ENCODE data around the gene ANTXR1. TPM values are rescaled to one million over a fixed set of nuclear protein-coding genes. Genes with fewer than 3 reads are reported as not detected.

The ANTXR1 gene
- total RNA-seq, 1 experiment from 2014 or later = 37.3 TPM

DNA sequence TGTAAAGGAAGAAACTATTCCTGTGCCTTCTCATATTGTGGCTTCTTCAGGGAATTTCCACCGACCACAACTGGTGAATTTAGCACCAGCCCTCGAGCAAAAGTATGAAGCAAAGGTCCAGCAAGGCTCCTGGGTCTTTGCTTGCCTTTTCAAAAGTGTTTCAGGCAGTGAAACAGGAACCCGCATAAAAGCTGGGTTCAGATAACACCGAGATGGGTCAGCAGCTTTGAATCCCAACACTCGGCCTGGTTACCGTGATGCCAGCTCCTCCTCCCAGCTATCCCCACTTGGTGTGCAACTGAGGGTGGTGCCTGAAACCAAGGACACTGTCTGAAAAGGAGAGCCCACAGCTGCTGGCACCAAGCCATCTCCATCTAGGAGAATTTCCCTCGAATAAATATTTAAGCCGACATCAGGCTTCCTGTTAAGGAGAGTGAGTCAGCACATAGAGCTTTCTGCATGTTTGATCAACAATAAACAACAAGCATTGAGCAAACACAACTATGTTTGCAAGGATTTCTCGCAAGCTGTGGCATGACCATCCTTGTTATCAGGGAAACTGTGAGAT, 69.5 kb downstream of the ANTXR1 start:
- no peak overlapping the region for H2BK12ac ChIP-seq (ENCODE audit: insufficient read length, low read depth, low read length)
- no CpG with 5 or more reads among the region's 9 CpGs for whole genome bisulfite sequencing (ENCODE audit: extremely low coverage, insufficient read length, low lambda C conversion rate)
- no peak overlapping the region for H3K9ac ChIP-seq (ENCODE audit: extremely low read depth, insufficient read length, low read length)
- H4K20me1 ChIP-seq (ENCODE audit: control insufficient read depth, insufficient read depth, insufficient read length) = no peaks in the 10 kb centered on the region
- no peaks in the 10 kb centered on the region for H3K9me3 Mint-ChIP-seq
- H2BK20ac ChIP-seq (ENCODE audit: low read depth, low read length, poor library complexity, severe bottlenecking) = no peak overlapping the region
- H3K27me3 ChIP-seq (ENCODE audit: insufficient read depth, low read length) = no peaks in the 10 kb centered on the region
- H3K27me3 Mint-ChIP-seq (ENCODE audit: low read depth) = no peaks in the 10 kb centered on the region
- no peak overlapping the region for H2AK5ac ChIP-seq (ENCODE audit: insufficient read length, low read length)
- peaks cover 14 to 28% (median 20%) of the 10 kb centered on the region in 3 experiments; a peak in 6 of 7 replicates for H3K36me3 Mint-ChIP-seq (ENCODE audit: insufficient read depth in 1 of 3, low read depth in 3 of 3)
- H3K27ac Mint-ChIP-seq = no peak overlapping the region; a peak in 1 of 7 replicates
- H3K4me3 Mint-ChIP-seq = no peak overlapping the region
- no peaks in the 10 kb centered on the region for H3K9me3 ChIP-seq (ENCODE audit: control insufficient read depth, low read depth, low read length)
- H3K27ac ChIP-seq (ENCODE audit: insufficient read length, low read depth, low read length) = no peak overlapping the region
- no peaks in the 10 kb centered on the region for H3K79me1 ChIP-seq (ENCODE audit: insufficient read depth, low read depth, low read length, poor library complexity, severe bottlenecking)
- no peaks in the 10 kb centered on the region for H3K23me2 ChIP-seq (ENCODE audit: insufficient read length, low read depth, low read length, poor library complexity, severe bottlenecking)
- no peak overlapping the region for H4K8ac ChIP-seq (replicated peaks; ENCODE audit: insufficient read length, low read depth, low read length)
- no peak overlapping the region for H3K4ac ChIP-seq (ENCODE audit: low read depth, low read length)
- H3K14ac ChIP-seq (ENCODE audit: insufficient read depth, low read length) = no peak overlapping the region
- H2BK15ac ChIP-seq (ENCODE audit: low read depth, low read length) = no peak overlapping the region
- H4K91ac ChIP-seq (ENCODE audit: insufficient read length, low read depth, low read length) = no peak overlapping the region
- no peak overlapping the region for H2BK120ac ChIP-seq (ENCODE audit: low read depth, low read length, poor library complexity, severe bottlenecking)
- H3K79me2 ChIP-seq (ENCODE audit: insufficient read depth, low read length) = no peaks in the 10 kb centered on the region
- H4K5ac ChIP-seq (ENCODE audit: insufficient read length, low read depth, low read length) = no peak overlapping the region
- no peak for DNase-seq
- no peak overlapping the region for H2AFZ ChIP-seq (ENCODE audit: low read length)
- no peak overlapping the region for H3T11ph ChIP-seq (ENCODE audit: low read length)
- H3K4me1 Mint-ChIP-seq = peaks cover 7 to 10% of the 10 kb centered on the region in 2 experiments
- TF ChIP-seq, protein P1, sequence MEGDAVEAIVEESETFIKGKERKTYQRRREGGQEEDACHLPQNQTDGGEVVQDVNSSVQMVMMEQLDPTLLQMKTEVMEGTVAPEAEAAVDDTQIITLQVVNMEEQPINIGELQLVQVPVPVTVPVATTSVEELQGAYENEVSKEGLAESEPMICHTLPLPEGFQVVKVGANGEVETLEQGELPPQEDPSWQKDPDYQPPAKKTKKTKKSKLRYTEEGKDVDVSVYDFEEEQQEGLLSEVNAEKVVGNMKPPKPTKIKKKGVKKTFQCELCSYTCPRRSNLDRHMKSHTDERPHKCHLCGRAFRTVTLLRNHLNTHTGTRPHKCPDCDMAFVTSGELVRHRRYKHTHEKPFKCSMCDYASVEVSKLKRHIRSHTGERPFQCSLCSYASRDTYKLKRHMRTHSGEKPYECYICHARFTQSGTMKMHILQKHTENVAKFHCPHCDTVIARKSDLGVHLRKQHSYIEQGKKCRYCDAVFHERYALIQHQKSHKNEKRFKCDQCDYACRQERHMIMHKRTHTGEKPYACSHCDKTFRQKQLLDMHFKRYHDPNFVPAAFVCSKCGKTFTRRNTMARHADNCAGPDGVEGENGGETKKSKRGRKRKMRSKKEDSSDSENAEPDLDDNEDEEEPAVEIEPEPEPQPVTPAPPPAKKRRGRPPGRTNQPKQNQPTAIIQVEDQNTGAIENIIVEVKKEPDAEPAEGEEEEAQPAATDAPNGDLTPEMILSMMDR (conservative IDR thresholded peaks at IDR 0.05) = no peak
- H3K4me1 ChIP-seq (ENCODE audit: insufficient read depth, low read length) = no peaks in the 10 kb centered on the region; the same call in 1 of the 2 replicates
- H3K56ac ChIP-seq (ENCODE audit: insufficient read length, low read depth, low read length) = no peak overlapping the region
- H3K18ac ChIP-seq (ENCODE audit: insufficient read length, low read depth, low read length) = no peak overlapping the region
- H3K4me2 ChIP-seq (ENCODE audit: insufficient read depth, insufficient read length, low read length) = no peak overlapping the region
- H2BK5ac ChIP-seq (ENCODE audit: insufficient read length, low read length) = no peak overlapping the region
- no peak overlapping the region for H3K23ac ChIP-seq (ENCODE audit: insufficient read length, low read depth, low read length)
